Measurements from ENCODE around the gene SMYD5.
"Not testable (repeated sequence)": the region's sequence is repeated elsewhere in the genome, so short reads cannot be mapped to it uniquely, and the experiment has no call there.

GRCh38 chr2:73170341-73170740 is 43.7 kb upstream of the SMYD5 start:
- not testable (repeated sequence) for TF ChIP-seq POLR2AphosphoS5 (IDR thresholded peaks at IDR 0.05); CTCF (IDR thresholded peaks at IDR 0.05 in 8 of 11, conservative IDR thresholded peaks at IDR 0.05 in 3 of 11)
